Activated CD4-positive, alpha-beta T cell treated with anti-CD3 and anti-CD28 coated beads for 1 hour (primary cell): ENCODE measurements around the gene MAST4.

Source experiments
- DNase-seq: peaks from one replicate; pipeline ENCODE4 v3.0.0-alpha.2; 2020

Gene MAST4

GRCh38 chr5:66850354-66851075, 254.3 kb downstream of the MAST4 start:
- DNase-seq = no peak

GRCh38 chr5:66851306-66851705, 255.1 kb downstream of the MAST4 start:
- DNase-seq = no peak

- DNase-seq = no peak
These were observed 258.2 kb downstream of the MAST4 start for GRCh38 chr5:66854416-66854815.

- DNase-seq = no peak
These were observed 260.0 kb downstream of the MAST4 start for GRCh38 chr5:66856041-66856805.

- DNase-seq = no peak
These were observed 263.3 kb downstream of the MAST4 start for GRCh38 chr5:66859526-66859925.

GRCh38 chr5:66860199-66860975, 264.2 kb downstream of the MAST4 start:
- DNase-seq = no peak

- no peak for DNase-seq
These were observed 265.2 kb downstream of the MAST4 start for GRCh38 chr5:66861402-66861801.

- DNase-seq = no peak
These were observed 265.8 kb downstream of the MAST4 start for GRCh38 chr5:66862020-66862419.

- no peak for DNase-seq
These were observed 267.3 kb downstream of the MAST4 start for GRCh38 chr5:66863243-66864170.

- DNase-seq = no peak
These were observed 268.2 kb downstream of the MAST4 start for GRCh38 chr5:66864240-66864884.

GRCh38 chr5:66867618-66868322, 271.6 kb downstream of the MAST4 start:
- no peak for DNase-seq

GRCh38 chr5:66869347-66869746, 273.2 kb downstream of the MAST4 start:
- no peak for DNase-seq

- DNase-seq = no peak
These were observed 274.5 kb downstream of the MAST4 start for GRCh38 chr5:66870708-66871107.

GRCh38 chr5:66871651-66872050, 275.5 kb downstream of the MAST4 start:
- no peak for DNase-seq

- DNase-seq = no peak
These were observed 276.6 kb downstream of the MAST4 start for GRCh38 chr5:66872736-66873331.

- DNase-seq = no peak
These were observed 277.8 kb downstream of the MAST4 start for GRCh38 chr5:66874004-66874403.

GRCh38 chr5:66875315-66875714, 279.1 kb downstream of the MAST4 start:
- DNase-seq = no peak

GRCh38 chr5:66876266-66876807, 280.1 kb downstream of the MAST4 start:
- no peak for DNase-seq

- no peak for DNase-seq
These were observed 281.6 kb downstream of the MAST4 start for GRCh38 chr5:66877843-66878242.

- no peak for DNase-seq
These were observed 284.2 kb downstream of the MAST4 start for GRCh38 chr5:66880401-66880800.
